ENCODE results near the gene B4GALNT4.

DNA sequence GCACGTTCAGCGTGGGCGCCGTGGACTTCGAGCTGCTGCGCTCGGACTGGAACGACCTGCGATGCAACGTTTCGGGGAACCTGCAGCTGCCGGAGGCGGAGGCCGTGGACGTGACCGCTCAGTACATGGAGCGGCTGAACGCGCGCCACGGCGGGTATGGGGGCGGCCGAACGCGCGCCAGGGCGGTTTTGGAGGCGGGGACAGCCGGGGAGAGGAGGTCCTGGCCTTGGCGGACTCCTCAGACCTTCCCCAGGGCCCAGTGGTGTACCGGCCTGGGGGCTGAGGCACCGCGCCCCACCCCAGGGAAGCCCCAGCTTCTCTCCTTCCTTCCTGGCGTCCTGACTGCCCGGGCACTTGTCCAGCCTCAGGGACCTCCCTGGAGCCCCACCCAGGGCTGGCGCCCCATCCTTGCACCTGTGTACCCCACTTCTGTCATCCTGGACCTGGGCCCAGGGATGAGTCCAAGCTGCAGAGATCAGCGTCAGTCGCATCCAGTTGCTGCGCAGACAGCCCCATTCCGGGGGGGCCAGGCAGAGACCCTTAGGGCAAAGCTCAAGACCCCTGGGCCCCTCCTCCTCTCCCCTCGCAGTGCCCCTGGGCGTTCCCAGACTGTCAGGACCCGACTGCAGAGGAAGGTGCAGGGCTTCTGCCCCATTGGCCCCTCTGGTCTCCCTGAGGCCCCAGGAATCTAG, 8.0 kb downstream of the B4GALNT4 start:
- TF ChIP-seq, protein P1, sequence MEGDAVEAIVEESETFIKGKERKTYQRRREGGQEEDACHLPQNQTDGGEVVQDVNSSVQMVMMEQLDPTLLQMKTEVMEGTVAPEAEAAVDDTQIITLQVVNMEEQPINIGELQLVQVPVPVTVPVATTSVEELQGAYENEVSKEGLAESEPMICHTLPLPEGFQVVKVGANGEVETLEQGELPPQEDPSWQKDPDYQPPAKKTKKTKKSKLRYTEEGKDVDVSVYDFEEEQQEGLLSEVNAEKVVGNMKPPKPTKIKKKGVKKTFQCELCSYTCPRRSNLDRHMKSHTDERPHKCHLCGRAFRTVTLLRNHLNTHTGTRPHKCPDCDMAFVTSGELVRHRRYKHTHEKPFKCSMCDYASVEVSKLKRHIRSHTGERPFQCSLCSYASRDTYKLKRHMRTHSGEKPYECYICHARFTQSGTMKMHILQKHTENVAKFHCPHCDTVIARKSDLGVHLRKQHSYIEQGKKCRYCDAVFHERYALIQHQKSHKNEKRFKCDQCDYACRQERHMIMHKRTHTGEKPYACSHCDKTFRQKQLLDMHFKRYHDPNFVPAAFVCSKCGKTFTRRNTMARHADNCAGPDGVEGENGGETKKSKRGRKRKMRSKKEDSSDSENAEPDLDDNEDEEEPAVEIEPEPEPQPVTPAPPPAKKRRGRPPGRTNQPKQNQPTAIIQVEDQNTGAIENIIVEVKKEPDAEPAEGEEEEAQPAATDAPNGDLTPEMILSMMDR (IDR thresholded peaks at IDR 0.05; ENCODE audit: borderline replicate concordance, extremely low read depth, low read length, poor library complexity, severe bottlenecking): no peak
- TF ChIP-seq EZH2 (IDR thresholded peaks at IDR 0.05; ENCODE audit: borderline replicate concordance, low read depth, low read length, severe bottlenecking): no peak

All from DND-41 (cell line).